GM10266 (cell line): ENCODE data around the gene GPR31.

Experiments used
- DNase-seq: peaks from one replicate; pipeline ENCODE4 v3.0.0; 2012; ENCODE audit errors: extremely low spot score
- CTCF ChIP-seq: IDR thresholded peaks from 2 replicates; pipeline ENCODE4 v1.5.1; 2012; ENCODE audit warnings: mild to moderate bottlenecking, low read depth; ENCODE audit not compliant: control insufficient read depth, insufficient read depth; ENCODE audit errors: missing control alignments

The GPR31 gene

GRCh38 chr6:167125855-167126349 is 31.9 kb downstream of the GPR31 start:
- no peak for TF ChIP-seq CTCF
- DNase-seq = no peak

GRCh38 chr6:167125410-167125809 is 32.4 kb downstream of the GPR31 start:
- TF ChIP-seq CTCF = no peak
- DNase-seq = no peak

- DNase-seq = no peak
- TF ChIP-seq CTCF = no peak
These were observed 33.0 kb downstream of the GPR31 start for GRCh38 chr6:167124753-167125152.

- DNase-seq = no peak
These were observed 34.7 kb downstream of the GPR31 start, which contains the start of gene CCR6 for GRCh38 chr6:167122827-167123657. TSS of gene CCR6 (plus strand) at chr6:167123096. CDS start at chr6:167136135, 13,039 bp downstream.

GRCh38 chr6:167122041-167122826 is 35.5 kb downstream of the GPR31 start:
- DNase-seq = no peak
- no peak for TF ChIP-seq CTCF

More at GRCh38 chr6:167122827-167123657, 34.7 kb downstream of the GPR31 start, which contains the start of gene CCR6:
- no peak for TF ChIP-seq CTCF

- DNase-seq = no peak
- no peak for TF ChIP-seq CTCF
These were observed 36.4 kb downstream of the GPR31 start for GRCh38 chr6:167121335-167121841.

GRCh38 chr6:167120583-167120903 is 37.2 kb downstream of the GPR31 start:
- no peak for DNase-seq
- no peak for TF ChIP-seq CTCF
